Esophagus muscularis mucosa (tissue), 3 donors: Measurements from ENCODE around the gene HABP2.

Experiments
- EP300 ChIP-seq: sonication (generic); formaldehyde crosslinking; IDR thresholded peaks from one replicate; pipeline ENCODE4 v1.6.1; 2017; ENCODE audit warnings: antibody characterized with exemption
- POLR2AphosphoS5 ChIP-seq, 2 donors: sonication (generic); formaldehyde crosslinking; IDR thresholded peaks; one replicate each; pipeline ENCODE4 v1.6.1; 2017; ENCODE audit warnings: antibody characterized with exemption in 2 of 2

- no peak for TF ChIP-seq EP300
- no peak for TF ChIP-seq POLR2AphosphoS5 (IDR thresholded peaks at IDR 0.05)
Measured at GRCh38 chr10:113549856-113550255, 3.0 kb upstream of the HABP2 start.
